T-helper 1 cell treated with Interleukin-12 subunit alpha and Interleukin-12 subunit beta and Interleukin-4 antibody, amounts not matched to agents 30 ng/mL and 1 ng/mL, for 36 hours (primary cell): ENCODE results near the gene SUSD3. TPM values are rescaled to one million over a fixed set of nuclear protein-coding genes. Genes with fewer than 3 reads are reported as not detected.
"Not testable (repeated sequence)": the region's sequence is repeated elsewhere in the genome, so short reads cannot be mapped to it uniquely, and the experiment has no call there.

Experiments used
- intact Hi-C: fragments of 100-400 bp; cut with micrococcal nuclease; formaldehyde crosslinking; loops from one replicate; pipeline ENCODE4 v1.15.1; 2024
- total RNA-seq: library from RNA; stranded (reverse); gene quantifications from 2 replicates; pipeline ENCODE4 v1.2.3, GENCODE V29; 2022

Gene SUSD3
- total RNA-seq, 1 donor from 2014 or later = 86.2 TPM

DNA sequence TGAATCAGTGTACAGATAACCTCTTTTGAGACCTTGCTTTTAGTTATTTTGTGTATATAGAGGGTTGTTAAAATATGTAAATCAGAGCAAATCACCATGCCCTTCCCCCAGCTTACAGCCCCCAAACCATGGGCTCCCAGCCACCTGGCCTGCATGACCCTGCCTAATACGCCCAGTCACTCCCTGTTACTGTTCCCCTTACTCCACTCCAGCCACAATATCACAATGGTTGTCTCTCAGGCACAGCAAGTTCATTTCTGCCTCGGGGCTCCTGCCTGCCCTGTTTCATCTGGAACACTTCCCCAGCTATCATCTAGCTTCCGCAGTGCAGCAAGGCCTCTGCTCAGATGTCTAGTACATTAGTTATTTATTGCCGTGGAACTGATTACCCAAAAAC lies 32.6 kb downstream of the SUSD3 start:
- intact Hi-C loops = no loop called here

DNA sequence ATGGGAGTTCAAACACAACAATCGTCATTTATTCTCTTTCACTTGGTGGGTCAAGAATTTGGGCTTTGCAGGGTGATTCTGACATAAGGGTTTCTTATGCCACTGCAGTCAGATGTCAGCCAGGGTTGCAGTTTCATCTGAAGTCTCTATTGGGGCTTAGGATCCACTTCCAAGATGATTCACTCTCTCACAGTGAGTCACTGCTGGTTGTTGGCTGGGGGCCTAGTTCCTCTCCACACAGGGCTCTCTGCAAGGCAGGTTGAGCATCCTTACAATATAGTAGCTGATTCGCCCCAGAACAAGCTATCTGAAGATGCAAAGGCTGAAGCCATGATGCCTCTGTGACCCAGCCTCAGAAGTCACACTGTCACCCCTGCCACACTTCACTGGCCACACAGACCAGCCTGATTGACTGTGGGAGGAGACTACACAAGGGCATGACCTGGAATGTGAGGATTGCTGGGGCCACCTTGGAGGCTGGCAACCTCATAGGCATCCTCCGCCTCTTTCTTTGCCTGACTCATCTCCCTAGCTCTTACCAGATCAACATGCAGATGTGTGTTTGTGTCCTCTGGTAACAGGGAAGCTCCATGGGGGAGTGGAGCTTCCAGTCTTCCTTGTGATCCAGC lies 33.1 kb downstream of the SUSD3 start:
- intact Hi-C loops = no loop called here

DNA sequence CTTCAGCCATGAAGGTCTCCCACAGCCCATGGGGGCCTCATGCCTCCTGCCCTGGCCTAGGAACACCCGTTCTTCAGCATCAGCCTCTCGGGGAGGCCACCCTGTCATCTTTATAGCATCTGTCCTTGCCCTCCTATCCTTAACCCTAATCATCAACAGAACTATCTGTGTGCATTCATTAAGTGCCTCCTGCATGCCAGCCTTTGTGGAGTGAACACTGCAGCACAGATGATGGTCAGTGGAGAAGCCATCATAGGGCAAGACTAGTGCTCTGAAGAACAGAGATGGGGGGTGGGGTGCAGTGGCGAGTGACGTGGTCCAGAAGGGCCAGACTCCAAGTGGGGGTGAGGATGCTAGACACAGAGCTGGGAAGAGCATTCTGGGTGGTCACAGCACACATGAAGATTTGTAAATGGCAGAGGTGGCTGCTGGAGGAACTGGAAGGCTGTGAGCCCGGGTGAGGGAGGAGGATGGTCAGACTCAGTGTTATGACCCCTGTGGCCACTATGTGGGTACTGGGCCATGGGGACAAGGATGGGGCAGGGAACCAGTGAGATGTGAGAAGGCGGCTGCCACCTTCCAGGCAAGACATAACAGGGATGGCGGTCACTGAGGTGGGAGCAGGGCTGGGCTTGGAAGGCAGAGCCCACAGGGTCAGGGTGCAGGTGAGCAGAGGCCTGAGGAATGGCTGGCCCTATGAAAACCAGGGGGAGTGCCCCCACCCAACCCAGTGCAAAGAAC lies 33.9 kb downstream of the SUSD3 start:
- intact Hi-C loops = no loop called here

DNA sequence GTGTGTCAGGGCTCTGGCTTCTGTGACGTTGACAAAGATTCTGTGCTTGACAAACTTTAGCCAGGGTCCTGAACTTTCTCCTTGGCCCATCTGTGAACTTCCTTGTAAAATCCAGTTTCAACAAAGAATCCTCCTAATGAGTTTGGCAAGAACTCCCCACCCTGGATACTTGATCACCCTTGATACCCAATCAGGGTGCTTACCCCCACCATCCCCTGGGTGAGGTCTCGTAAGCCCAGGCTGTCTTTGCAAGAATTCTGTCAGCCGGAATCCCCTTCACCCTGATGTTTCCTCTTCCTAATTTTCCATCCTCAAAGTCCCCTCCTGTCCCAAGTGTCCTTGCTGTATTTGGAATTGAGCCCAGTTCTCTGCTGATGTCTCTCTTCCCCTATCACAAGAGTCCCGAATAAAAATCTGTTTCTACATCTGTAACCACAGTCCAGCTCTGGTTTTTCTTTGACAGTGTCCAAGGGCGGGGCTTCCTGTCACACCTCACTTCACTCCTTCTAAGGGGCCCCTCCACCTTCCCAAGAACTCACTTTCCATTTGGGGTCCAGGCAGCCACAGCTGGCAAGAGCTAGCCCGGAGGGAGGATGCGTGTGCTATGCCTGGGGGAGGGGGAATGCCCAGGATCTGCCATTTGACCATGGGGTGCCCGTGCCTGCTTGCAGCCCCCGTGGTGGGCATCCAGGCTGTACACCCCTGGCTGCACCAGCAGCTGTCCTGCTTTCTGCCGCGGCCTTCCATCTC lies 34.8 kb downstream of the SUSD3 start:
- intact Hi-C loops = no loop called here

DNA sequence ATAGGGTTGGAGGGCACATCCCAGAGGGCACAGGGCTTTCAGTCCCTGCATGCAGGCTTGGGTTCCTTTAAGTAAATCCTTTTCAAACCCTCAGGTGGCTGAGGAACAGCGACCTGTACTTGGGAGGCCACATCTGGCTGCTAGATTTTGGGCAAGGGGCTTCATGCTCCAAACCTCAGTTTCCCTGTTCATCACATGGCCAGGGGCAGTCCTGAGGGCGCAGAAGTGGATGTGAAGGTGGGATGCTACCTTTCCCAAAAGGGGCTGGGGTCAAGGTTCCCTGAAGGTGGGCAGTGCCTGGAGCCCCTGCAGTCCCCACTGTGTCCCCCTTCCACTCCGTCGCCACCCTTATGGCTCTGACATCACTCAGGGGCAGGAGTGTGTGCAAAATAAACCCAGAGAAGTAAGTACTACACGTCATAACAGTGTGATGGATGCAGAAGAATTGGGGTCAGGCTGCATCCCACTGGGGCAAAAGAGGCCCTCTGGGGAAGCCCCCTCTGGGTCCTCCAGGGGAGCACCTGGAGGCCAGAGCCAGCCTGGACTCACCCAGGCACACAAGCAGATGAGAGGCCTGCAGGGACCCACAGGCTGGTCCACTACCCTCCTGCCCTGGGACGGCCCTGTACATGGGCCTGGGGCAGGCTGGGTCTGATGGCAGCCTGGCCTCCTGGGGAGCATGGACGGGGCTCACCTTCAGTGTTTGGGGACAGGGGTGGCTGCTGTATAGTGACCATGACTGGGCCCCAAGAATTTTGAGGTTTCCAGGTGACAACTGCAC lies 35.6 kb downstream of the SUSD3 start:
- intact Hi-C loops = no loop called here

DNA sequence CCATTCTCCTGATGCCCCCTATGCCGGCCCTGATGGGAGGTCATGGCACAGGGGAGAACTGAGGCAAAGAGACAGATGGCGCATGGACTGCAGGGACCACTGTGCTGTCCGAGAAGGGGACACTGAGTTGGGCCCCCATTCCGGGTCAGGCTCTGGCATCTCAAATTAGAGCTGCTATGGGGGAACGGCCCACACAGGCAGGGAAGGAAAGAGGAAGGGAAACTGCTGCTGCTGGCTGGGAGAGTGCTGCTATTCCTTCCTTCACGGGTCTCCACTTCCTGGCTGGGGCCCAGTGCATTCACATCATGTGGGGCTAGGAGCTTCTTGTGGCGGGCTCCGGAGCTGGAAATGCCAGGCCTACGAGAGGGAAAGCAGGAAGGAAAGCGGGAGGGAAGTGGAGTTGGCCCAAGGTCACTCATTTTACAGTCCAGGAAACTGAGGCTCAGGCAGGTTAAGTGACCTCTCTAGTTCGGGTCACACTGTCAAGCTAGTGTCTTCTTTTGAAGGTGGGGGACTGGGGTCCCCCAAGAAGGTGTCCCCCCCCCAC lies 36.2 kb downstream of the SUSD3 start:
- intact Hi-C loops = loop anchor here (1.0 to 5.0 kb wide), 8 partner anchors 11 to 938 kb away; partner anchors contain the start of genes IARS1, NINJ1 and SUSD3

DNA sequence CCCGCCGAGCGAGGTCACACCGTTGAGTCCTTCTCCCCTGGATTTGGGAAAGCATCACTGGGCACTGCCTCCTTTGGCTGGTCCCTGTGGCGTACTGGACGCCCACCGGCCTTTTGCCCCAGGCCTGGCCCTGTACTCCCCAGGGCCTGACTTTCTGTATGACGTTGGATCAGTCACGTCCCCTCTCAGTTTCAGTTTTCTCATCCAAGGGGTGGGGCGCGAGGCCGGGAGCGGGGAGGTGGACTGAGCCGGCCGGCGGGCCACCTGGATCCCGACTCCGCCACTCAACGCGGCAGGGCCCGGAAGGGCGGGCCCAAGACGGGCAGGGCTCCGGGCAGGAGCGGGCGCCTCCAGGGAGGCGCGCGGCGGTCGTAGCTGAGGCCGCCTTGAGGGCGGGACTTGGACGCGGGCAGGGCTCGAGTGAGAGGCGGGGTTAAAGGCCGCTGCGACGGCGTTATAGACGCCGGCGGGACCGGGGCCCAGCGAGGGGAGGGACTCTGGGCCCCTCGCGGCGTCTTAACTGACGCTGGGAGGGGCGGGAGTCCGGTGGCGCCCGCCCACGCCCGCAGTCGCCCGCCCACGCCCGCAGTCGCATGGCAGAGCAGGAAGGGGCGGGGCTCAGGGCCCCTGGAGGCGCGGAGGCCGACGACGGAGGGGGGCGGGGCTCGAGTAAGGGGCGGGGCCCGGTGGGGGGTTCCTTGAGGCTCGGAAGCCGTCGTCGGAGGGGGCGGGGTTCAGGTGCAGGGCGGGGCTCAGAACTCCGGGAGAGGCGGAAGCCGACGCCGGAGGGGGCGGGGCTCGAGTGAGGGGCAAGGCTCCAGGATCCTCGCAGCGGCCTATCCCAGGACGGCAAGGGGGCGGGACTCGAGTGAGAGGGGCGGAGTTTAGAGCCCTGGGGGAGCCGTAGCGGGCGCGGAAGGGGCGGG lies 37.0 kb downstream of the SUSD3 start:
- intact Hi-C loops = loop anchor here (1.0 to 5.0 kb wide), 15 partner anchors 12 to 937 kb away; partner anchors contain the start of genes FAM120AOS, IARS1, IPPK and NINJ1

DNA sequence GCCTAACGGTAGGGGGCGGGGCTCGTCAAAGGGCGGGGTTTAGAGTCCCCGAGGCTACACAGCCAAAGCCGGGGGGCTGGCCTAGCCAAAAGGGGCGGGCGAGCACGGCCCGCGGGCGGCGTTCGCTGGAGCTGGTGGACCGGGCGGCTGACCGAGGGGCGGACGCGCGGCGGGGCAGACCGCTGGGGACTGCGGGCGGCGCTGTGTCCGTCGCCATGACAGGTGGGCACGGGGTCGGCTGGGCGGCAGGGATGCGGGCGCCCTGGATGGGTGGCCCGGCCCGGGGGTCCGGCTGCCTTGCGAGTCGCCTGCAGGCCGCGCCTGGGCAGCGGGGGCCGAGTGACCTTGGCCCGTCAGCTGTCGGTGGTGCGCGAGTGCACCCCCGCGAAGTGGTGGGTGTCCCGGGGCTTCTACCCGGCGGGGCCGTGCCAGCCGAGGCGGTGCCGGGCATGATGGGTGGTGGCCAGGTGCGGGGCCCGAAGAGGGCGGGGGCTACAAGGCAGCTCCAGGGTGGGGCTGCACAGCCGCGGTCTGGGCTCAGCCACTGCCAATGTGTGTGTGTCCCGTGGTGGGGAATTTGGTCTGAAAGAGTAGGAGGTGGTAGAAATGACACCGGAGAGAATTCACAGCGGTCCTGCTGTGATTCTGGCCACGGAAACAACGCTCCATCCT lies 37.8 kb downstream of the SUSD3 start, which contains the start of gene CARD19:
Gene CARD19, plus strand, starts transcription at position 87 of the 672 bp plus-strand sequence. Its CDS starts 129 bp downstream, at position 216.
- intact Hi-C loops = loop anchor here (1.0 to 5.0 kb wide), 8 partner anchors 13 to 936 kb away; partner anchors contain the start of genes FAM120AOS, IPPK and ZNF484

DNA sequence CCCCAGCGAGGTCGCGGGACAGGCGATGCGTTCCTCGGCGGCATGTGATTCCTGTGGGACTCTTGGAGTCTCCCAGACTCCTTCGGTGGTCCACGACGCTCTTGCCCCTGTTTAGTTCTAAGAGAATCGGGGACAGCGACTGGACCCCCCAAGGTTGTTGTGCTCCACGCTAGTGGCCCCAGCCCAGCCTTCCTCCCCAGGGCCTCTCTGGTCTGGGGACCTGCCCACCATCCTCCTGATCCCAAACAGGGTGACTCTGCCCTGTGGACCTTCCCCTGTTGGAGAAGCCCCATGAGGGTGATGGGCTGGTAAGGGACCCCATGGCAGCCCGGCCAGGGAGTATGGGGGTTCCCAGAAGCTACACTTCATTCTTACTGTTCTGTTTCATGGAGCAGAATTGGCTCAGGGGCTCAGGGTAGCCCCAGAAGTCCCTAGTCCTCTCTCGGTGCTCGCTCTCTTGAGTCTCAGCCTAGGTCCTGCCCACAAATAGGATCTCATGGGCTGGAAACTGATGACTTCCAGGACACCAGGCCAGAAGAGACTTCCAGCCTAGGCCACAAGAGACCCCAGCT lies 38.4 kb downstream of the SUSD3 start:
- intact Hi-C loops = loop anchor here (1.0 to 5.0 kb wide), 8 partner anchors 12 to 935 kb away; partner anchors contain the start of genes FAM120AOS, IPPK and ZNF484

DNA sequence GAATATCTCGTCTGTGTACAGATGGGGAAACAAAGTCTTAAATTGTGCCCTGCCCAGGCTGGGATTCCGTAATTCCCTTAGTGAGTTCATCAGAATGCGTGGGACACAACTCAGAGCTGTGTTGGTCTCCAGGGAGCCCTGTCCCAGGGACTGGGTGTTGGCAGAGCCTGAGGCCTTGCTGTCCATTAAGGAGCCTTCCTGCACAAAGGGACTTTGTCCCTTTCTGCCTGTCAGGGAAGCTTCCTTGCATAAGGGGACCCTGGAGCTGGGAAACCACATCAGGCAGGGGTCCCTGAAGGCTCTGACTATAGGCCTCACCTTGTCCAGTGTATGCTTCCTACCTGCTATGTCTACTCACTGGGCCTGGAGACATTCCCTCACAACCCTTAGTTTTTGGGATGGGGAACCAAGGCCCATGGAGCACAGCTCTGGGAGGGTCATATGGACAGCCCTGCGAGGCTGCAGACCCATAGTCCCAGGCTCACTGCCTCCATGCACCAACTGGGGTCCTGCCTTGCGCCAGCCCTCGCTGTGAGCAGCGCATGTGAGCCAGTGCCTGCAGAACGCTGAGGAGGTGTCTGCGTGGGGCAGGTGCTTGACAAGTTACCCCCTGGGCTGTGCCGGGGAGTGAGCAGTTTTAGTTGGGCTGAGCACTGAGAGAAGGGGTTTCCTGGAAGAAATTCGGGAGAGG lies 39.2 kb downstream of the SUSD3 start:
- intact Hi-C loops = loop anchor here (2.0 to 5.0 kb wide), 2 partner anchors 143 to 935 kb away; no protein-coding TSS in a partner anchor

DNA sequence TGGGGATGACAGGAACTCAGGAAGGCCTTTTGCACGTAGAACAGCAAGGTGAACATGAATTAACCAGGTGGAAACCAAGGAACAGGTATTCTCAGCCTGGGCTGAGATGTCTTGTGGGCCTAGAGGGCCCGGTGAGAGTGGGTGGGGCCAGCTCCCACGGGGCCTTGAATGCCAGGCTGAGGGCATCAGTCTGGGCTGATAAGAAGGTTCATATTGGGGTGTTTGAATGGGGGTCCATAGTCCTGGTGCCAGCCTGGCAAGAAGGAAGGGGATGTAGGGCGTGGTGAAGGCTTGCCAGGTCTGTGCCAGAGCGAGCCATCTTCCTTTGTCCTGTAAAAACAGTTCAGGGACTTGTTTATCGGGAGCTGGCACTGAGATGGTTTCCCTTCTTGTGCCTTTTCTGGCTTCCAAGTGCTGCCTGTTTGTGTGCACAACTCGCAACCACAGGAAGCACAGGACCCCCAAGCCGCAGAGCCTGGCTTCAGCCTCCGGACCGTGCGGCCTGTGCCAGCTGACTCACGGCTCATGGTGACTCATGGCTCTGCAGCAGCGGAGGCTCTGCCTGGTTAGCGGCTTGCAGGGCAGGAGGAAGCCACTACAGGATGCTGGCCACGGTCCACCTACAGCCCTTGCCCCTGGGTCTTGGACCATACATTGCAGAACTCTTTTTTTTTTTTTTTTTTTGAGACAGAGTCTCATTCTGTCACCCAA lies 39.9 kb downstream of the SUSD3 start:
- intact Hi-C loops = loop anchor here (5.0 kb wide), 1 partner anchor 934 kb away; no protein-coding TSS in a partner anchor

DNA sequence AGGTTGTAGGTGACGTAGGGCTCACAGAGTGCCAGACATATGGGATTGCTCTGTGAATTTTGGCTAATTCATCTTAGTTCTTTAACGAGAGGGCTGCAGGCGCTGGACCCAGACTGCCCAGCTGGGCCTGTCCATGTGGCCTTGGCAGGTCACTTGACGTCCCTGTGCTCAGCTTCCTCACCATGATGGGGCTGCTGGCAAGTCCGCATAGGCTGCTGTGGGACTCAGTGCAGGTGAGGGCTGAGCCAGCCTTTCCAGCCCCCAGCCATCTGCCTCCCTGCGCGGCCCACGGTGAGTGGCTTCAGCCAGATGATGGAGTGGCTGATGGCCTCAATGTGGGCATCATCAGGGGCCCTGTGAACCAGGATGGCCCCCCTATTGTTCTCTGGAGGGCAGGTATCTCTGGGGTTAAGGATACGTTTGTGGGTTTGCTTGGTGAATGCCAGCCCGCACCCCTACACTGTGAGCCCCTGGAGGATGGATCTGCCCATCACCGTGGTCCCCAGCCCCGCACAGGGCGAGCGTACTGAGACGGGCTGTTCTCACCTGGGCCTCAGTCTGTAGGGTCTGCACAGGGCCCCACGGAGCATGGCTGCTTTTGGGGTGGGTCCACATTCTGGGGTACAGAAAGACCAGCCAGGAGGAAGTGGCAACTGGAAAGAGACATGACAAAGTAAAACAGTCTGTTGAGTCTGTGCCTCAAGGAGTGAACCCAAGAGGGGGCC lies 41.2 kb downstream of the SUSD3 start:
- intact Hi-C loops = loop anchor here (5.0 kb wide), 1 partner anchor 933 kb away; no protein-coding TSS in a partner anchor

DNA sequence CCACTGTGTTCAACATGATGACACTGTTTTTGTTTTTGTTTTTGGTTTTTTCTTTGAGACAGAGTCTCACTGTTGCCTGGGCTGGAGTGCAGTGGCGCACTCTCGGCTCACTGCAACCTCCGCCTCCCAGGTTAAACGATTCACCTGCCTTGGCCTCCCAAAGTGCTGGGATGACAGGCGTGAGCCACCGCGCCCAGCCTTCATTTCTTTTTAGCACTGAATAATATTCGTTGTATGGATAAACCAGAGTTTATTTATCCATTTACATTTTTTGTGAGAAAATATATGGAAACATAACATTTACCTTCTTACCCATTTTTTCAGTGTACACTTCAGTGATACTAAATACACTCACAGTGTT lies 41.8 kb downstream of the SUSD3 start:
- intact Hi-C loops = no loop called here

DNA sequence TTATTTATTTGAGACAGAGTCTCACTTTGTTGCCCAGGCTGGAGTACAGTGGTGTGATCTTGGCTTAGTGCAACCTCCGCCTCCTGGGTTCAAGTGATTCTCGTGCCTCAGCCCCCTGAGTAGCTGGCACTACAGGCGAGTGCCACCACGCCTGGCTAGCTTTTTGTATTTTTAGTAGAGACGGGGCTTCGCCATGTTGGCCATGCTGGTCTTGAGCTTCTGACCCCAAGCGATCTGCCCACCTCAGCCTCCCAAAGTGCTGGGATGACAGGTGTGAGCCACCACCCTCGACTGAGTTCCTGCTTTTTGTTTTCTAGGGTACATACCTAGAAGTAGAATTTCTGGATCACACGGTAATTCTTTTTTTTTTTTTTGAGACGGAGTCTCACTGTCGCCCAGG lies 42.6 kb downstream of the SUSD3 start:
- intact Hi-C loops = not testable (repeated sequence)

DNA sequence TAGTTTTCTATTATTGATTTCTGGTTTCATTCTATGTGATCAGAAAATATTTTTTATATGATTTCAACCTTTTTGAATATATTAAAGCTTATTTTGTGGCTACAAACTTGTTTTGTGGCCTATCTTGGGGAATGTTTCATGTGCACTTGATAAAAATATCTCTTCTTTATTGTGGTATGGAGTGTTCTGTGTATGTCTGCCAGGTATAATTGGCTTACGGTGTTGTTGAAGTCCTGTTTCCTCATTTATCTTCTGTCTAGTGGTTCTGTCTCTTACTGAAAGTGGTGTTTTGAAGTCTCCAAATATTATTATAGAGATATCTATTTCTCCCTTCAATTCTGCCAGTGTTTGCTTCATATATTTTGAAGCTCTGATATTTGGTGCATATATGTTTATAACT lies 47.1 kb downstream of the SUSD3 start:
- intact Hi-C loops = loop anchor here (5.0 kb wide), 1 partner anchor 857 kb away; no protein-coding TSS in a partner anchor

DNA sequence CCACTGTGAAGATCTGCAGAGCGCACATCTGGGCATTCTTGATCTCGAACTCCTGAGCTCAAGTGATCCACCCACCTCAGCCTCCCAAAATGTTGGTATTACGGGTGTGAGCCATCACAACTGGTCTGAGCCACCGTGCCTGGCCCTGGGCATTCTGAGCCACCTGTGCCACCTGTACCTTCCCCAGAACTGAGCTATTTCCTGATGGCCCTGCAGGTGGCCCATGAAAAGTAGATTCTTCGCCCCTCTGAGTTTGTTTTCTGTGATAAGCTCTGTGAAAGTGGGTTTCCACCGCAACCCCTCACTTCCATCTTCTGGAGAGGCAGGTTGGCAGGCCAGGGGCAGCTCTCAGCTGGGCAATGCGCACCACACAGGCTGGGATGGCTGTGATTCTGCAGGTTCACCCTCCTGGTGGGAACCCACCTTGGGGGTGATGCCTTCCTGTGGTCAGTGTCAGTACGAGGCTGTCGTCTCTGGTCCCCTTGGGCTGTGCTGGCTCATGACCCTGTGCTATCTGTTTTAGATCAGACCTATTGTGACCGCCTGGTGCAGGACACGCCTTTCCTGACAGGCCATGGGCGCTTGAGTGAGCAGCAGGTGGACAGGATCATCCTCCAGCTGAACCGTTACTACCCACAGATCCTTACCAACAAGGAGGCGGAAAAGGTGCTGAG lies 48.8 kb downstream of the SUSD3 start:
- intact Hi-C loops = loop anchor here (5.0 kb wide), 1 partner anchor 855 kb away; no protein-coding TSS in a partner anchor
